GM23338 (cell line): ENCODE results near the gene NIBAN1. TPM values are rescaled to one million over a fixed set of nuclear protein-coding genes. Genes with fewer than 3 reads are reported as not detected.

Experiments used
- ATAC-seq: fragments of 200-7000 bp; cut with Tn5 transposase; 3 replicates; pipeline ENCODE4 v1.9.1; 2020
- DNase-seq: peaks from one replicate; pipeline ENCODE4 v3.0.0-alpha.2; 2015; ENCODE audit warnings: low spot score
- H2AFZ ChIP-seq: fragments of 200-600 bp; sonication (generic); 2 replicates; pipeline ENCODE4 v1.8.0; 2016; ENCODE audit warnings: antibody characterized with exemption, mild to moderate bottlenecking, moderate library complexity
- H3F3A ChIP-seq: fragments of 200-600 bp; sonication (generic); replicated peaks from 2 replicates; pipeline ENCODE4 v1.8.0; 2017; ENCODE audit warnings: antibody characterized with exemption, mixed run types, low read depth
- H3K27ac ChIP-seq: fragments of 200-600 bp; sonication (generic); 2 replicates; pipeline ENCODE4 v1.6.1; 2016; ENCODE audit warnings: low read depth
- H3K27me3 ChIP-seq: fragments of 200-600 bp; sonication (generic); 2 replicates; pipeline ENCODE4 v1.8.0; 2016; ENCODE audit warnings: mild to moderate bottlenecking, mixed run types, moderate library complexity; ENCODE audit not compliant: insufficient read depth
- H3K36me3 ChIP-seq: fragments of 200-600 bp; sonication (generic); 2 replicates; pipeline ENCODE4 v1.8.0; 2016; ENCODE audit warnings: mild to moderate bottlenecking; ENCODE audit not compliant: insufficient read depth
- H3K4me1 ChIP-seq: fragments of 200-600 bp; sonication (generic); 2 replicates; pipeline ENCODE4 v1.8.0; 2016; ENCODE audit warnings: mild to moderate bottlenecking, moderate library complexity; ENCODE audit not compliant: insufficient read depth
- H3K4me2 ChIP-seq: fragments of 200-600 bp; sonication (generic); 2 replicates; pipeline ENCODE4 v1.7.1; 2017; ENCODE audit warnings: mixed run types
- H3K4me3 ChIP-seq: fragments of 200-600 bp; sonication (generic); 2 replicates; pipeline ENCODE4 v1.6.1; 2016; ENCODE audit warnings: mixed run types
- H3K79me2 ChIP-seq: fragments of 200-600 bp; sonication (generic); replicated peaks from 2 replicates; pipeline ENCODE4 v1.8.0; 2017; ENCODE audit warnings: mild to moderate bottlenecking; ENCODE audit not compliant: insufficient read depth
- H3K9me2 ChIP-seq: fragments of 200-600 bp; sonication (generic); 2 replicates; pipeline ENCODE4 v1.8.0; 2017; ENCODE audit not compliant: insufficient read depth
- H4K20me1 ChIP-seq: fragments of 200-600 bp; sonication (generic); replicated peaks from 2 replicates; pipeline ENCODE4 v1.8.0; 2017; ENCODE audit warnings: mild to moderate bottlenecking; ENCODE audit not compliant: insufficient read depth
- H3K27ac Mint-ChIP-seq: 2 replicates; pipeline ENCODE4 v1.8.0; 2020; ENCODE audit warnings: inconsistent platforms, mild to moderate bottlenecking, moderate library complexity, mixed read lengths
- H3K27me3 Mint-ChIP-seq: 3 replicates; pipeline ENCODE4 v1.8.0; 2022; ENCODE audit warnings: low read depth, mild to moderate bottlenecking, moderate library complexity, mixed read lengths, inconsistent platforms; ENCODE audit not compliant: insufficient read depth, poor library complexity
- H3K36me3 Mint-ChIP-seq: 3 replicates; pipeline ENCODE4 v1.8.0; 2021; ENCODE audit warnings: low read depth, mild to moderate bottlenecking, inconsistent platforms, moderate library complexity, mixed read lengths
- H3K4me1 Mint-ChIP-seq: 3 replicates; pipeline ENCODE4 v1.8.0; 2020; ENCODE audit warnings: mild to moderate bottlenecking, inconsistent platforms, mixed read lengths
- H3K4me3 Mint-ChIP-seq: 3 replicates; pipeline ENCODE4 v1.8.0; 2021; ENCODE audit warnings: moderate library complexity, mild to moderate bottlenecking, inconsistent platforms, mixed read lengths
- H3K9me3 Mint-ChIP-seq: 3 replicates; pipeline ENCODE4 v1.8.0; 2020; ENCODE audit warnings: moderate library complexity, mild to moderate bottlenecking, inconsistent platforms, mixed read lengths
- CREB1 ChIP-seq: fragments of 250-450 bp; sonication (Bioruptor Pico); IDR thresholded peaks from 2 replicates; pipeline ENCODE4 v1.5.0; 2020; ENCODE audit warnings: low read depth, mild to moderate bottlenecking, moderate library complexity
- CTCF ChIP-seq, 2 experiments: fragments of 200-600 bp in 1 of 2; sonication (generic) in 1 of 2; conservative IDR thresholded peaks; 2 replicates each; pipeline versions ENCODE4 v1.5.1 to v1.6.1; 2016 to 2017; ENCODE audit warnings: antibody characterized with exemption in 2 of 2, low read depth in 2 of 2, mild to moderate bottlenecking in 2 of 2, moderate library complexity in 1 of 2
- ETS1 ChIP-seq: IDR thresholded peaks from 2 replicates; pipeline ENCODE4 v1.6.1; 2016; ENCODE audit warnings: antibody characterized with exemption
- EZH2 ChIP-seq: fragments of 200-600 bp; sonication (generic); IDR thresholded peaks from one replicate; pipeline ENCODE4 v1.8.0; 2017; ENCODE audit warnings: antibody characterized with exemption, mild to moderate bottlenecking, low read depth; ENCODE audit not compliant: unreplicated experiment
- EZH2phosphoT487 ChIP-seq: fragments of 200-600 bp; sonication (generic); IDR thresholded peaks from one replicate; pipeline ENCODE4 v1.8.1; 2018; ENCODE audit warnings: antibody characterized with exemption; ENCODE audit not compliant: unreplicated experiment
- JUNB ChIP-seq: IDR thresholded peaks from one replicate; pipeline ENCODE4 v1.6.1; 2016; ENCODE audit warnings: antibody characterized with exemption; ENCODE audit not compliant: unreplicated experiment
- NANOG ChIP-seq: IDR thresholded peaks from 2 replicates; pipeline ENCODE4 v1.6.1; 2016; ENCODE audit warnings: antibody characterized with exemption, borderline replicate concordance
- POLR2AphosphoS5 ChIP-seq: IDR thresholded peaks from 2 replicates; pipeline ENCODE4 v1.6.1; 2016; ENCODE audit warnings: antibody characterized with exemption, low read depth
- STAT1 ChIP-seq: IDR thresholded peaks from one replicate; pipeline ENCODE4 v1.6.1; 2016; ENCODE audit warnings: antibody characterized with exemption; ENCODE audit not compliant: unreplicated experiment
- ZNF114 ChIP-seq: fragments of 250-450 bp; sonication (Bioruptor Pico); IDR thresholded peaks from 2 replicates; pipeline ENCODE4 v1.5.0; 2020; ENCODE audit warnings: mild to moderate bottlenecking, moderate library complexity
- ZNF331 ChIP-seq: fragments of 250-450 bp; sonication (Bioruptor Pico); IDR thresholded peaks from 2 replicates; pipeline ENCODE4 v1.5.0; 2020; ENCODE audit warnings: low read depth, mild to moderate bottlenecking, moderate library complexity
- polyA plus RNA-seq: library from polyadenylated mRNA; unstranded; fragments of >200 nt; fragmentation: Nextera tagmentation; extraction: Ambion mirVana; gene quantifications from 2 replicates; pipeline ENCODE4 v1.2.1, GENCODE V29; 2016
- total RNA-seq: library from RNA; depleted of rRNA; stranded (reverse); fragments of >200 nt; shearing (Covaris generic); gene quantifications from 2 replicates; pipeline ENCODE4 v1.2.3, GENCODE V29; 2014
- TF ChIP-seq, protein P1 (sequence below): fragments of 250-450 bp; sonication (Bioruptor Pico); IDR thresholded peaks from 2 replicates; pipeline ENCODE4 v1.5.0; 2020; ENCODE audit warnings: mild to moderate bottlenecking, moderate library complexity
- TF ChIP-seq, protein P2 (sequence below): IDR thresholded peaks from one replicate; pipeline ENCODE4 v1.6.1; 2018; ENCODE audit warnings: antibody characterized with exemption; ENCODE audit not compliant: unreplicated experiment

NIBAN1 gene
- total and polyA plus RNA-seq, 2 experiments from 2014 or later, result 5.5 to 12.3 TPM

- no peak overlapping the region for H3K27ac ChIP-seq
- H2AFZ ChIP-seq, result peak overlapping the region; percentile 100; the same call in 1 of the 2 replicates
- Mint-ChIP-seq H3K9me3 (no peaks in the 10 kb centered on the region), H3K27me3 (peaks cover 26% of the 10 kb centered on the region), H3K4me1 (peaks cover 14% of the 10 kb centered on the region), H3K4me3 (peak overlapping the region; percentile 89), H3K36me3 (no peaks in the 10 kb centered on the region), H3K27ac (no peak overlapping the region)
- H3K4me2 ChIP-seq, result peak overlapping the region; percentile 81
- no peaks in the 10 kb centered on the region for H3F3A ChIP-seq
- no peak for DNase-seq
- H4K20me1 ChIP-seq, result no peaks in the 10 kb centered on the region
- H3K79me2 ChIP-seq, result 0 out of 2 replicates have a peak, but pooled peaks cover 8% of the 10 kb centered on the region
- peak overlapping the region; percentile 90 for H3K4me3 ChIP-seq
- no peak for TF ChIP-seq CTCF (conservative IDR thresholded peaks at IDR 0.05; ENCODE audit: low read depth in 2 of 2)
- no peak for TF ChIP-seq ZNF331 (CRISPR knock-in tag)
- TF ChIP-seq JUNB, result no peak
- no peak for TF ChIP-seq ETS1
- TF ChIP-seq POLR2AphosphoS5, result no peak
- TF ChIP-seq STAT1, result no peak
- no peak for TF ChIP-seq ZNF114
- TF ChIP-seq, protein P1, sequence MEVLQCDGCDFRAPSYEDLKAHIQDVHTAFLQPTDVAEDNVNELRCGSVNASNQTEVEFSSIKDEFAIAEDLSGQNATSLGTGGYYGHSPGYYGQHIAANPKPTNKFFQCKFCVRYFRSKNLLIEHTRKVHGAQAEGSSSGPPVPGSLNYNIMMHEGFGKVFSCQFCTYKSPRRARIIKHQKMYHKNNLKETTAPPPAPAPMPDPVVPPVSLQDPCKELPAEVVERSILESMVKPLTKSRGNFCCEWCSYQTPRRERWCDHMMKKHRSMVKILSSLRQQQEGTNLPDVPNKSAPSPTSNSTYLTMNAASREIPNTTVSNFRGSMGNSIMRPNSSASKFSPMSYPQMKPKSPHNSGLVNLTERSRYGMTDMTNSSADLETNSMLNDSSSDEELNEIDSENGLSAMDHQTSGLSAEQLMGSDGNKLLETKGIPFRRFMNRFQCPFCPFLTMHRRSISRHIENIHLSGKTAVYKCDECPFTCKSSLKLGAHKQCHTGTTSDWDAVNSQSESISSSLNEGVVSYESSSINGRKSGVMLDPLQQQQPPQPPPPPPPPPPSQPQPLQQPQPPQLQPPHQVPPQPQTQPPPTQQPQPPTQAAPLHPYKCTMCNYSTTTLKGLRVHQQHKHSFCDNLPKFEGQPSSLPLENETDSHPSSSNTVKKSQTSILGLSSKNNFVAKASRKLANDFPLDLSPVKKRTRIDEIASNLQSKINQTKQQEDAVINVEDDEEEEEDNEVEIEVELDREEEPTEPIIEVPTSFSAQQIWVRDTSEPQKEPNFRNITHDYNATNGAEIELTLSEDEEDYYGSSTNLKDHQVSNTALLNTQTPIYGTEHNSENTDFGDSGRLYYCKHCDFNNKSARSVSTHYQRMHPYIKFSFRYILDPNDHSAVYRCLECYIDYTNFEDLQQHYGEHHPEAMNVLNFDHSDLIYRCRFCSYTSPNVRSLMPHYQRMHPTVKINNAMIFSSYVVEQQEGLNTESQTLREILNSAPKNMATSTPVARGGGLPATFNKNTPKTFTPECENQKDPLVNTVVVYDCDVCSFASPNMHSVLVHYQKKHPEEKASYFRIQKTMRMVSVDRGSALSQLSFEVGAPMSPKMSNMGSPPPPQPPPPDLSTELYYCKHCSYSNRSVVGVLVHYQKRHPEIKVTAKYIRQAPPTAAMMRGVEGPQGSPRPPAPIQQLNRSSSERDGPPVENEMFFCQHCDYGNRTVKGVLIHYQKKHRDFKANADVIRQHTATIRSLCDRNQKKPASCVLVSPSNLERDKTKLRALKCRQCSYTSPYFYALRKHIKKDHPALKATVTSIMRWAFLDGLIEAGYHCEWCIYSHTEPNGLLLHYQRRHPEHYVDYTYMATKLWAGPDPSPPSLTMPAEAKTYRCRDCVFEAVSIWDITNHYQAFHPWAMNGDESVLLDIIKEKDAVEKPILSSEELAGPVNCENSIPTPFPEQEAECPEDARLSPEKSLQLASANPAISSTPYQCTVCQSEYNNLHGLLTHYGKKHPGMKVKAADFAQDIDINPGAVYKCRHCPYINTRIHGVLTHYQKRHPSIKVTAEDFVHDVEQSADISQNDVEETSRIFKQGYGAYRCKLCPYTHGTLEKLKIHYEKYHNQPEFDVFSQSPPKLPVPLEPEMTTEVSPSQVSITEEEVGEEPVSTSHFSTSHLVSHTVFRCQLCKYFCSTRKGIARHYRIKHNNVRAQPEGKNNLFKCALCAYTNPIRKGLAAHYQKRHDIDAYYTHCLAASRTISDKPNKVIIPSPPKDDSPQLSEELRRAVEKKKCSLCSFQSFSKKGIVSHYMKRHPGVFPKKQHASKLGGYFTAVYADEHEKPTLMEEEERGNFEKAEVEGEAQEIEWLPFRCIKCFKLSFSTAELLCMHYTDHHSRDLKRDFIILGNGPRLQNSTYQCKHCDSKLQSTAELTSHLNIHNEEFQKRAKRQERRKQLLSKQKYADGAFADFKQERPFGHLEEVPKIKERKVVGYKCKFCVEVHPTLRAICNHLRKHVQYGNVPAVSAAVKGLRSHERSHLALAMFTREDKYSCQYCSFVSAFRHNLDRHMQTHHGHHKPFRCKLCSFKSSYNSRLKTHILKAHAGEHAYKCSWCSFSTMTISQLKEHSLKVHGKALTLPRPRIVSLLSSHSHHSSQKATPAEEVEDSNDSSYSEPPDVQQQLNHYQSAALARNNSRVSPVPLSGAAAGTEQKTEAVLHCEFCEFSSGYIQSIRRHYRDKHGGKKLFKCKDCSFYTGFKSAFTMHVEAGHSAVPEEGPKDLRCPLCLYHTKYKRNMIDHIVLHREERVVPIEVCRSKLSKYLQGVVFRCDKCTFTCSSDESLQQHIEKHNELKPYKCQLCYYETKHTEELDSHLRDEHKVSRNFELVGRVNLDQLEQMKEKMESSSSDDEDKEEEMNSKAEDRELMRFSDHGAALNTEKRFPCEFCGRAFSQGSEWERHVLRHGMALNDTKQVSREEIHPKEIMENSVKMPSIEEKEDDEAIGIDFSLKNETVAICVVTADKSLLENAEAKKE (CRISPR knock-in tag), result no peak
- no peak for TF ChIP-seq EZH2
- TF ChIP-seq EZH2phosphoT487, result no peak
- TF ChIP-seq CREB1 (CRISPR knock-in tag), result no peak
- TF ChIP-seq, protein P2, sequence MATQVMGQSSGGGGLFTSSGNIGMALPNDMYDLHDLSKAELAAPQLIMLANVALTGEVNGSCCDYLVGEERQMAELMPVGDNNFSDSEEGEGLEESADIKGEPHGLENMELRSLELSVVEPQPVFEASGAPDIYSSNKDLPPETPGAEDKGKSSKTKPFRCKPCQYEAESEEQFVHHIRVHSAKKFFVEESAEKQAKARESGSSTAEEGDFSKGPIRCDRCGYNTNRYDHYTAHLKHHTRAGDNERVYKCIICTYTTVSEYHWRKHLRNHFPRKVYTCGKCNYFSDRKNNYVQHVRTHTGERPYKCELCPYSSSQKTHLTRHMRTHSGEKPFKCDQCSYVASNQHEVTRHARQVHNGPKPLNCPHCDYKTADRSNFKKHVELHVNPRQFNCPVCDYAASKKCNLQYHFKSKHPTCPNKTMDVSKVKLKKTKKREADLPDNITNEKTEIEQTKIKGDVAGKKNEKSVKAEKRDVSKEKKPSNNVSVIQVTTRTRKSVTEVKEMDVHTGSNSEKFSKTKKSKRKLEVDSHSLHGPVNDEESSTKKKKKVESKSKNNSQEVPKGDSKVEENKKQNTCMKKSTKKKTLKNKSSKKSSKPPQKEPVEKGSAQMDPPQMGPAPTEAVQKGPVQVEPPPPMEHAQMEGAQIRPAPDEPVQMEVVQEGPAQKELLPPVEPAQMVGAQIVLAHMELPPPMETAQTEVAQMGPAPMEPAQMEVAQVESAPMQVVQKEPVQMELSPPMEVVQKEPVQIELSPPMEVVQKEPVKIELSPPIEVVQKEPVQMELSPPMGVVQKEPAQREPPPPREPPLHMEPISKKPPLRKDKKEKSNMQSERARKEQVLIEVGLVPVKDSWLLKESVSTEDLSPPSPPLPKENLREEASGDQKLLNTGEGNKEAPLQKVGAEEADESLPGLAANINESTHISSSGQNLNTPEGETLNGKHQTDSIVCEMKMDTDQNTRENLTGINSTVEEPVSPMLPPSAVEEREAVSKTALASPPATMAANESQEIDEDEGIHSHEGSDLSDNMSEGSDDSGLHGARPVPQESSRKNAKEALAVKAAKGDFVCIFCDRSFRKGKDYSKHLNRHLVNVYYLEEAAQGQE, result no peak
- no peak for TF ChIP-seq NANOG
- no peaks in the 10 kb centered on the region for H3K9me2 ChIP-seq
- no peak for ATAC-seq
- H3K36me3 ChIP-seq, result no peaks in the 10 kb centered on the region
- peaks cover 10% of the 10 kb centered on the region; the same call in 1 of the 2 replicates for H3K4me1 ChIP-seq
- H3K27me3 ChIP-seq, result peaks cover 51% of the 10 kb centered on the region
These were observed 1.8 kb downstream of the NIBAN1 start for GRCh38 chr1:184972315-184973055.
